Iris pigment epithelial cell (primary cell): ENCODE data around the gene PLEKHH1.
A peak's percentile ranks its signal among the peaks of the same experiment; 100 is the strongest.
"Not testable (repeated sequence)": the region's sequence is repeated elsewhere in the genome, so short reads cannot be mapped to it uniquely, and the experiment has no call there.

Source experiments
- DNase-seq: peaks from one replicate; pipeline ENCODE4 v3.0.0-alpha.2; 2011; ENCODE audit warnings: low read depth

PLEKHH1 gene

DNA sequence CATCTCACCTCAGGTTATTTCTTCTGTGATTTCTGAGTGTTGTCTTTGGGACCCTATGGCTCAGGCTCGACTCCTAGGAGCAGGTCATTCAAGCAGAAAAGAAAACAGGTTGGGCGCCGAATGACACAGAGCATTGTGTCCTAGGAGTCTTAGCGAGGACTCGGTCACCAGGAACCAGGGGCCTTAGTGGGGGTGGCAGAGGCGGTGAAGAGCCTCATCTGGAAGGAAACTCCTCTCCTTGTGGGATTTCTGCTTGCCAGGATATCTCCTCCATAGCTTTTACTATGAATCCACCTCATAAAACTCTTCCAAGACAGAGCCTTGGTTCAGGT, 630 bp downstream of the PLEKHH1 start:
- DNase-seq, result no peak

DNA sequence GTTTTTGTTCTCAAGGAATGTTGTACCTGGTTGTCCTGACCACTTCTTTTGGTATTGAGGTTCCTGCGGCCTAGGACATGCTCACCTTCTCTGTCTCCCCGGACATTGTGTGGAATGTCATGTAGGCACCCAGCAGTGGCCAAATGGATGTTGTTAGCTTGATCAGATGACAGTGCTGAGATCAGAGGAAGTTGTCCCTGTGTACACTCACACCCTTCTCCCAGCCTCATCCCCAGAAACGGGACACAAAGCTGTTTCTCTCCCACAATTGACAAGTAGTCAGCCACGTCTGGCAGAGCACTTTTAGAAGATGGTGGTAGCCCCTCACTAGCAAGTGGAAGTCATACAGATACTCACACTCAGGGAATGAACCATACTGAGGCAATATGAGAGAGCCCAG, 3.0 kb downstream of the PLEKHH1 start:
- no peak for DNase-seq

DNA sequence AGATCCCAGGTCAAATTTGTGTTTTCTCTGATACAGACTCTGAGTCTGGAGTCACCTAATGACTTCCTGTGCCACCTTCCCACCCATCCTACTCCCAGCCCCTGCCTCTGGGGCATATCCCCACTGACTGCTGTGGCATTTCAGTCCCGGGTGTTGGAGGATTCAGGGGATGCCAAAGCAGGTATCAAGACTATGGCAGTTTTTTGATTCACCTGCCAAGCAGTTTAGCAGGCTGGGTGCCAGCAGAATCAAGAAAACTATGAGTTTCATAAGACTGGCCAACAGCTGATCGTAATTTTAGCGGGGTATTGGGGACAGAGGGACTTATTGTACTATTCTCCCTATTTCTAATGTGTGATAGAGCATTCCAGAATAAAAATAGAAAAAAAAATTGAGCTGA, 4.6 kb downstream of the PLEKHH1 start:
- no peak for DNase-seq

- no peak for DNase-seq
These were observed 5.4 kb downstream of the PLEKHH1 start for GRCh38 chr14:67538501-67538900.

GRCh38 chr14:67539116-67539515, 6.0 kb downstream of the PLEKHH1 start:
- DNase-seq, result no peak

GRCh38 chr14:67541448-67542387, 8.6 kb downstream of the PLEKHH1 start:
- no peak for DNase-seq

DNA sequence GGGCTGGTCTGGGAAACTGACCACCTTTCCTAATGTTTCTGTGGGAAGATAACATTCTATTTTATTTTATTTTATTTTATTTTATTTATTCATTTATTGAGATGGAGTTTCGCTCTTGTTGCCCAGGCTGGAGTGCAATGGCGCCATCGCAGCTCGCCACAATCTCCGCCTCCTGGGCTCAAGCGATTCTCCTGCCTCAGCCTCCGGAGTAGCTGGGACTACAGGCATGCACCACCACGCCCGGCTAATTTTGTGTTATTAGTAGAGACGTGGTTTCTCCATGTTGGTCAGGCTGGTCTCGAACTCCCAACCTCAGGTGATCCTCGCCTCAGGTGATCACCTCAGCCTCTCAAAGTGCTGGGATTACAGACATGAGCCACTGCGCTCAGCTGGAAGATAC, 9.5 kb downstream of the PLEKHH1 start:
- DNase-seq, result not testable (repeated sequence)

GRCh38 chr14:67544590-67544989, 11.5 kb downstream of the PLEKHH1 start:
- DNase-seq, result no peak

DNA sequence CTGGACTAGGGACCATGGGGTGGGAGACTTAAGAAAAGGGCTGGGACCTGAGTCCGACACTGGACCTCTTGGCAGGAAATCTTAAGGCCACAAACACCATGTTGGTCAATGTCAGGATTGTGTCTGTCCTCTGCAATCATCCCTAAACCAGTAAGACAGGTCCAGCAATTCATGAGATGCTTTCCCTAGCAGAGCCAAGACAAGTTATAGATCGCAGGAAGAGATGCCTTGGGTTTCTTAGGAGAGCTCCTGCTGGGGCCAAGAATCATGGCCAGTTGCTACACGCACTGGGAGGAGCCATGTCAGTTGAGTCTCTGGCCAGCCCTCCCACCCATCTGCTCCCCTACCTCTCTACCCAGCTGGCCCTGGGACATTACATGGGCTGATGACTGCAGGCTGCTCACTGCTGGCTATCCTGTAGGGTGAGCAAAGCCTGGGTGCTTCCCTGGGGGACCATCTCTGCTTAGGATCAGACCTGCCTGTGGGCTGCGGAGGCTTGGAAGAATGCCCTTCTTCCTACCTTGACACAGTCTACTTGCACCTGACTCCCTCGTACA, 14.2 kb downstream of the PLEKHH1 start:
- no peak for DNase-seq

GRCh38 chr14:67549734-67550133, 16.6 kb downstream of the PLEKHH1 start:
- DNase-seq, result no peak

DNA sequence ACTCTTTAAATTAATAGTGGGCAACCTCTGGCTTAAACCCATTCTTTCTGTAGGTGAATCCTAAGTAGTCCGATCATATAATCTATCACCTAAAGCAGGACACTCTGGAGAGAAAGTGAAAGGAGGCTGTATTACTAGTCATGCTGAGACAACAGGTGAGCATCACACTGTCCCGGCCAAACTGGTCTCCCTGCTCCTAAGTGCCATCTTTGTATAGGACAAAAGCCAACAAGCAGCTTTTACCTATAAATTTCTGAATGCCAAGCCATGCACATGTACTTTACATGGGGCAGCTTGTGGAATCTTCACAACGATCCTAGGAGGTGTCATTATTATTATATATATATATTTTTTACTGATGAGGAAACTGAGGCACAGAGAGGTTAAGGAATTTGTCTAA, 18.0 kb downstream of the PLEKHH1 start:
- DNase-seq, result no peak

DNA sequence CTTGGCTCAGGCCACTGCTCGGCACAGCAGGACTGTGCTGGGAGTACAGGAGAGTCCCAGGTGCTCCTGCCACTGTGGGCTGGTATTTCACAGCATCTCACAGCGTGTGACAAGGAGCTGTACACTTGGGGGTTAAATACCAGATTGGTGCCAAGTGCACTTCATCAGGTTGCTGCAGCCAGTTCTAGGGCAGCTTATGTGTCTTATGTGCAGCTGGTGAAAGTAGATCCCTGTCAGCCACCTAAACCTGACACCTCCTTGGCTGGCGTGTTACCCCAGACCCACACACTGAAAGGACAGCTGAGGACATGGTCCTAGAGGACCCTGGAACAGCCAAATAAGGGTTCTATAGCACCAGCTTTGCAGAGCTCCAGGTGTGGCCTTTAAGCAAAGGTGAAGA, 18.9 kb downstream of the PLEKHH1 start:
- no peak for DNase-seq

GRCh38 chr14:67553547-67553946, 20.5 kb downstream of the PLEKHH1 start:
- no peak for DNase-seq

DNA sequence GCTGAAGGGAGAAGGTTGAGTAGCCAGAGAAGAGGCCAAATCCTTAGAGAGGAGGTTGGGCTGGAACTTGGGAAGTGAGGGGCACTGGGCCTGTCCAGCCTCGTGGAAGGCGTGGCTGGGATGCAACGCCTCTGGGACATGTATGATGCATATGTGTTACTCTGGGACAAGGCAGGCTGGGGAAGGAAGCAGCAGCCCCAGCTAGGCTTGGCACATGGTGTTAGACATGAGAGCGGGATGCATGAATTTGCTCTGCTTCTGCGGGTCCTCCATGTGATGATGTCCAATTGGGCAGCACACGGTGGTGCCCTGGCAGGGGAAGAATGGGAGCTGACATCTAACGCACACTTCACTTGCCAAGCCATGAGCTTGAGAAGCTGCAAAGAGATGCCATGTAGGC, 21.3 kb downstream of the PLEKHH1 start:
- DNase-seq, result no peak

DNA sequence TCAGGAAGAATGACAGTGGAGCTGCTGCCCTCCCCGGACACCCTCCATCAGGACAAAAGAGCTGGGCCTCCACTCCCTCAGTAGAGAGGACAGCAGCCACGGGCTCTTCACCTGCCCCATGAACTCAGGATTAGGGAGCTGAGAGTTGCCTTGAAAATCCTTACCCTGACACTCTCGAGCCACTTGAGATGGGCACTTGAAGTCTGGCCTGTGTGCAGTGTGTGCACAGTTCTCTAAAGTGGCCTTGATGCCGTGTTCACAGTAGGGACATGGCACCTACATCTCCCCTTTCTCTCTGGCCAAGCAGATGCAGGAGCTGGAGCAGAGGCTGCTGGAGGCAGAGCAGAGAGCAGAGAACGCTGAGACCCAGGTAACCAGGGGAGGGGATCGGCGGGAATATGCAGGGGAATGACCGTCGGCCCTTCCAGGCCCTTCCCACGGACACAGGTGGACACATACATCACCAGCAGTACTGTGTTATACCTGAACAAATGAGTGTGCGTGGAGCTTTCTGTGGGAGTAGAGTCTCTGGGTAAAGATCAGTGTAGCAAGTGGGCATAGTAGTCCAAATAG, 22.5 kb downstream of the PLEKHH1 start:
- no peak for DNase-seq

DNA sequence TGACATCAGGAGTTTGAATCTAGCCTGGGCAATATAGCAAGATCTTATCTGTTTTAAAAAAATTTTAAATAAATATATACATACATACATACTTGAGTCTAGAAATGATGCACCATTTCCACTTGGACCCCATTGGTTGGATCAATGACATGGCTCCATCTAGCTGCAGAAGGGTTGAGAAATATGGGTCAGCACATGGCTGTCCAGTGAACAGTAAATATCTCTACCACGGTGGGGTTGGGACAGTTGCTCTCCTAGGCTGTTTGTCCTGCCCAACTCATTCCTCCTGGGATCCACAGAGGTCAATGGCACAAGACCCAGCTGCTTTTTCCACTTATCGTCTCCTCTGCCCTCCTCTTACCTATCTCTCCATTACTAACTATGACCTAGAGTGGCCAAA, 23.6 kb downstream of the PLEKHH1 start:
- no peak for DNase-seq

DNA sequence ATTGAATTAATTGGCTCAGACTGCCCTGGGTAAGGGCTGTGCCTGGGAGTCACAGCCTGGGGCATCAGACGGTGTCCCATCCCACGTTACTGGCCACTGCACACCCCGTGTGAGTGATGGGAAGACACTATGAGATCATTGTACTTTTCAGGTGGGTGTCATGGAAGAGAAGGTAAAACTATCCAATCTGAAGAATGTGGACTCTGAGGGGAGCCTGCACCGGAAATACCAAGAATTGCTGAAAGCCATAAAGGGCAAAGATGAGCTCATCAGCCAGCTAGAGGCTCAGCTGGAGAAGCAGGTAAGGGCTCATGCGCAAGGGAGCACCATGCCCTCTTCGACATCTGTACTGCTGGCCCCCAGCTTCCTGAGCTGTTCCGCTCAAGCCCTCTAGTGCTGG, 24.0 kb downstream of the PLEKHH1 start:
- peak; percentile 63 for DNase-seq

DNA sequence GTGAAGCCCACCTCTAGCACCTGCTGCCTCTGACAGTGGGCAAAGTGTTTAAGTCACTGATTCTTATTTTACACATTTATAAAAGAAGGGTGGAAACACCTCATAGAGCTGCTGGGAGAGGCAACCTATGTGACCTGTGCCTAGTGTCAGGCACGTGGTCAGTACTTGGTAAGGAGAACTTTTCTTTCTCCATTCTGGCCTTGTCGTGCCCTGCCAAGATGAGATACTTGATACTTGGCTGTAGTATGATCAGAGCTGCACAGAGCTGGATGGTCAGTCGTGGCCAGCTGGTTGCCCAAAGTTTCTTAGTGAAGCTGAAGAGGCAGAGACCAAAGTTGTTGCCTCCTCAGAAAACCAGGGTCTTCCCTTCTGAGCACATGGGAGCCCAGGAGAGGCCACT, 24.6 kb downstream of the PLEKHH1 start:
- DNase-seq, result no peak

- DNase-seq, result no peak
These were observed 26.5 kb downstream of the PLEKHH1 start for GRCh38 chr14:67559639-67560038.

DNA sequence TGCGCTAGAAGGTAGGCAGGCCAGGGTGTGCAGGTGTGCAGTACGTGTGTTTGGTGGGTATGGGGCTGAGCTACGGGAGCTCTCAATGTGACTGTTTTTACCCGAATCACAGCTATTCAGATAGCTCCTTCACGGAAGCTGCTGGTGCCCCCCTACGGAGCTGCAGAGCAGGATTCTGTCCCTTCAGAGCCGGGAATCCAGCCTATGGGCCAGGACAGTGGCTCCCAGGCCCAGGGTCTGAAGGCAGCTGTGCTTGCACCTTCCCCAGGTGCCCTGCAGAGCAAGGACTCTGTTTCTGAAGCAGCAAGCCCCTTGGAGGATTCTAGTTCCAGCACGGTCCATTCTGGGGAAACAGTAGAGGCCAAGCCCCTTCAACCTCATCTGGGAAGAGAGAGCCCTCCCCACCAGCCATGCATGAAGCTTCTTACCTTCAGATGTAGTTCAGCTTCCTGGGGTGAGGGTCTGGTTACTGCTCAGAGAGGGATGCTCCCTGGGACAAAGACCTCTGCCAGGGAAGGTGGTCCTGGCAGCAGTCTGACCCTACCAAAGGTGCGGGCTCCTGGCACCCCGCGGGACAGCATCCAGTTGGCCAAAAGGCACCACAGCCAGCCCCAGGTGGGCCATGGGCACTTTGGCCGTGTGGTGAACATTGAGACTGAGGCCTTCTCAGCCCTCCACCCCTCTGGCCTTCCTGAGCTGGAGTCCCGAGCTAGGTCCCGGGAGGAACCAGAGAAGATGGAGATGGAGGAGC, 29.1 kb downstream of the PLEKHH1 start:
- no peak for DNase-seq

- DNase-seq, result no peak
These were observed 29.7 kb downstream of the PLEKHH1 start for GRCh38 chr14:67562776-67563150.

DNA sequence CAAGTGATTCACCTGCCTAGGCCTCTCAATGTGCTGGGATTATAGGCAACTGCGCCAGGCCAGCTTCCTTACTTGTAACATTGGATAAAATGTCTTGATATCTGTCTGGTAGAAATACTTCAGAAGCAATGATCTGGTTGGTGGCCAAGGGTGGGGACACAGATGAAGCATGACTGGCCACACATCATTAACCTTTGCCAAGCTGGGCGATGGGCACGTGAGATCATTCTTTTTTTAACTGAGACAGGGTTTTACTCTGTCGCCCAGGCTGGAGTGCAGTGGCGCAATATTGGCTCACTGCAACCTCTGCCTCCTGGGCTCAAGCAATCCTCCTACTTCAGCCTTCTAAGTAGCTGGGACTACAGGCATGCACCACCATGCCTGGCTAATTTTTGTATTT, 31.1 kb downstream of the PLEKHH1 start:
- no peak for DNase-seq

- DNase-seq, result peak; percentile 92
These were observed 33.8 kb downstream of the PLEKHH1 start for GRCh38 chr14:67566908-67567307.
